ENCODE data around the gene GRAMD1B. TPM values are rescaled to one million over a fixed set of nuclear protein-coding genes. Genes with fewer than 3 reads are reported as not detected.
"Not testable (repeated sequence)": the region's sequence is repeated elsewhere in the genome, so short reads cannot be mapped to it uniquely, and the experiment has no call there.

The GRAMD1B gene
- total RNA-seq, 1 donor from 2014 or later, result 1.4 TPM

DNA sequence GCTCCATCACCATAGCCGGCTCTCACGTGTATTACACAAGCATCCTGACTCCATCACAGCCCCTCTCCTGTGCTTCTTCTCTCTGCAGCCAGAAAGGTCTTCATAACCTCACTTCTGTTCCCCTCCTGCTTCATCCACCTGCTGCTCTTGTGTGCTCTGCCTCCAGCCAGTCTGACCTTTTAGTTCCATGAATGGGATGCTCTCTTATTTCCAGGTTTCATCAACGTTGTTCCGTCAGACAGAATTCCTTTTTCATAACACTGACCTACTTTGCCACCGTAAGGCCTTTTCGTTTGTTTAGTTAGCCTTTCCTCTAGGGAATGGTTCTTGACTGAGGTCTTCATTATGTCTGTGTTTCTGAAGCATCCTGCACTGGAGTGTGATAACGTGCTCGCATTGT, 18.8 kb downstream of the GRAMD1B start:
- no peak for ATAC-seq

DNA sequence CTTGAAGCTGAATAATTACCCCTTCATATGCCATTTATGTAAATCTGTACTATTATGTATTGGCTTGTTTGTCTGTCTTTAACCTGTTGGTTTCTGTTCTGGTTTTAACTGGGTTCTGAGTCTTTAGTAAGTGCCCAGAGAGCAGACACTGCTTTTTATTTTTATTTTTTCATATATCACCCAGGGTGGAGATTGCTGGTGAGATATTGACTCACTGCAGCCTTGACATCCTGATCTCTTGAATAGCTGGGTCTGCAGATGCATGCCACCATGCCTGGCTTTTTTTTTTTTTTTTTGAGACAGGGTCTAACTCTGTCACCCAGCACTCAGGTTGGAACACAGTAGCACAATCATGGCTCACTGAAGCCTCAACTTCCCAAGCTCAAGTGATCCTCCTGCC, 19.4 kb downstream of the GRAMD1B start:
- ATAC-seq, result no peak

DNA sequence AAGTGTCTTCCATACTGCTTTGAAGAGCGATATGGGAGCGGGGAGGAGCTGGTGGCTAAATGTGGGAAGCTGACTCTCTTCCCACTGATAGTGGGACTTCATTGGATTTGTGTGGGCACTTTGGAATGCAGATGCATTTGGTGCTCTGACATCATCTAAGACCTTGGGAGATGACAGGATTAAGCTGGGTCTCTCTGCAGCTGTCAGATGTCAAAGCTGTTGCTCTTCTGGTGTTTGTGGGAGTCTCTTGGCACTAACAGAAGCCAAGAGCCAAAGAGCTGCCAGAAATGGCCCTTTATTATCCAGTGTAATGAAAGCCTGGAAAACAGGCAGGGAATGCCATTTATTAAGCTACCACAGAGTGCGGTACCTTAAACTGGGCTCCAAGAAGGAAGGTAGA, 20.6 kb downstream of the GRAMD1B start:
- ATAC-seq, result no peak

DNA sequence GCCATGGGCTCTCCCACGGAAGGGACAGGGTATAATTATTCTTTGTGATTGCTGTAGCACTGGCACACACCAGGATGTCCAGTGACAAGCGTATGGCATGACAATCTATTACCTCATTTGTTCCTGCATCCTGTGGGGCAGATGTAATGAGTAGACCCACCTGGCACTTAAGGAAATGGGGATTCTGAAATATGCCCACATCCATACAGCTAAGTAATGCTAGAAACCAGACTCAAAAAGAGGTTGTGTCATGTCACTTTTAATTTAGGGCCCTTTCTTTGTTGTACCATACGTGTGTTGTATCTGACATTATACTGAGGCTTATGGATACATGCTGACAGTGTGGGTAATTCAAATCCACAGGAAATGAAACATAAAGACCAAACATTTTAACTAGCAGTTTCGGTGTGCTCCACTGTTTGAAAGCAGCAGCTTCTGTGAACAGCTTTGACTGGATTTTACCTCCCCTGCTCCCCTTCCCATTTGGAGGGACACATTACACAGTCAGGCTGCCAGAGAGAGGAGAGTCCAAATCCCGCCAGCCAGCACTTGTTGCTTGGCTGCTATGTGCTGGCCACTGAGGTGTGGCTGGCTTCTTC, 21.2 kb downstream of the GRAMD1B start:
- no peak for ATAC-seq

DNA sequence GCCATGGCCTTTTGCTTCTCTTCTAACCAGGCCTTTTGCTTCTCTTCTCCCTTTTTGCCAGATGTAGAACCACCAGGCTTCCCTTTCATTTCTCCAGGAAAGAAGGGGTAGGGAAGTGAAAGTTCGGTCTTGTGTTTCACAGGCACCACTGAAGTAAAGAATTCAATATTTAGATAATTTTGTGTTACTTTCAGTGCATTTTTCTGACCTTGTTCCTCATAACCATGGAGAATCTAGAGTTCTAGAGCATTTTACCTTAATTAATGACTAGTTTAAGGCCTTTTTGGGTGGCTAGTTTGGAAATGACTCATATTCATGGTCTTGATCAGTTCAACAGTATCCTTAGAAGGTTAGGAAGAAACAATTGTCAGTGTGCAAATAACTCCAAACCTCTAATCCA, 22.7 kb downstream of the GRAMD1B start:
- no peak for ATAC-seq

DNA sequence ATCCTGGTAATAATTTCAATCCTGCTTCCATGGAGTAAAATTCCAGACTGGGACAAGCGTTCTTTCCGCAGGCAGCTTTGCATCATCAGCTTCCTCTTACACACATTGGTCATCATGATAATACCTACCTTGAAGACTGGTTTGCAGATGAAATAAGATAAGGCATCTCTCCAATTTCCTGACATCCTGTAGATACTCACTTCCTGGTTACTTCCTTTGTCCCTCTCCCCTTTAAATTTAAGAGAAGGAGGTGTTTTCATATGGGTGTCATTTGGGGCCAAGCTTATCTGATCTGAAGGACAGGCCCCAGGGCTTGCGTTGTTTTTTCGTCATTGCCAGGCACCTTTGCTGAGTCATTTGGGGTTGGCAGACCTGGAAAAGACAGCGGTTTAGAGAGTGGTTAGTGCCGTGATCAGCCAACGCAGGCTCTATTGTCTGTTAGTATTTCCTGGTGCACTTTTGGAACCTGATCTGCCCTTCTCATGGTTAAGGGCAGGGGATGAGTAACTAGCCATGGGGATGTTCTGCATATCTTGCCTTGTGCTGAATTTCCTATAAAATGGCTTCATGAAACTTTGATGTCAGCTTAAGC, 24.1 kb downstream of the GRAMD1B start:
- ATAC-seq, result peak; percentile 91

DNA sequence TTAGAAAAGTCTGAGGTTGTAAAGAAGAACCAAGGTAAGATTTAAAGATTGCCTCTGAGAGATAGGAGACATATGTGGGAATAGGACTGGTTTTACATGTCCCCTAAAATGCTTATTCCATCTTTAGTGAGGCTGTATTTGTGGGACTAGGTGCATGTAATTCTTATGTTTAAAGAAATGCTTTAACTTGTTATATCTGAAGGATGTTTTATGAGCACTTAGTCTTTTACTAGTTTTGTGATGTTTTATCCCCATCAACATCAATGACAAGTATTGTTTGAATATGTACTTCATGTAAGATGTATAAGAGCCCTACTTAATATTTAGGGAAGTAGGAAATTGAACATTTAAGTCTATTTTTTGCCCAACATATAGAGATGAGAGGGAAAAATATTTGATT, 24.7 kb downstream of the GRAMD1B start:
- no peak for ATAC-seq

DNA sequence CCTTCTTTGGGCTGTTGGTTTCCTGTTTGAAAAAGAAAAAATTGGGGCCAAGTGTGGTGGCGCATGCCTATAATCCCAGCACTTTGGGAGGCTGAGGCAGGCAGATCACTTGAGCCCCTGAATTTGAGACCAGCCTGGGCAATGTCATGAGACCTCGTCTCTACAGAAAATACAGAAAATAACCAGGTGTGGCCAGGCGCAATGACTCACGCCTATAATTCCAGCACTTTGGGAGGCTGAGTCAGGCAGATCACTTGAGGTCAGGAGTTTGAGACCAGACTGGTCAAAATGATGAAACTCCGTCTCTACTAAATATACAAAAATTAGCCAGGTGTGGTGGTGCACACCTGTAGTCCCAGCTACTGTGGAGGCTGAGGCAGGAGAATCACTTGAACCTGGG, 26.4 kb downstream of the GRAMD1B start:
- not testable (repeated sequence) for ATAC-seq

DNA sequence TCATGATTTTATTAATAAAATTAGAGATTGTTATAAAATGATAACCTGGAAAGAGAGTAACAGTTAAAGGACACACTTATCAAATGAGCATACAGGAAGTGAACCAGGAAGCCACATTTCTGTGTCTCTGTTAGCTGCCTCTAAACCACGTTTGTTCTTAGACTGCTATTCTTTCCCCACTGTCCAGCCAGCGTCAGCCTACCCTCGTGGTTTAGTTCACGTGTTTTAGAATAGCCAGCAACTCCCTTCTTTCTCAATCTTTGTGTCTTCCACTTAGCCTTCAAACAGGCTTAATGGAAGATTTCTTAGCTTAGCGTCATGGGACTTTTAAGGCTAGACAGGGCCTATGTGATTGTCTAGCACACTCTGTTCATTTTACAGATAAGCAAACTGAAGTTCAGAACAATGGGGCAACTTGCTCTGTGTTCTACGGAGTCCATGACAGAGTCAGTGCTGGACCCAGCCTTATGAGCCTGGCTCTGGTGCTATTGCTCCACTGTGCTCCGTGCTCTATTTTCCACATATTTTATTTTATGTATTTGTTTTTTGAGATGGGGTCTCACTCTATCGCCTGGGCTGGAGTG, 27.2 kb downstream of the GRAMD1B start:
- ATAC-seq, result no peak

DNA sequence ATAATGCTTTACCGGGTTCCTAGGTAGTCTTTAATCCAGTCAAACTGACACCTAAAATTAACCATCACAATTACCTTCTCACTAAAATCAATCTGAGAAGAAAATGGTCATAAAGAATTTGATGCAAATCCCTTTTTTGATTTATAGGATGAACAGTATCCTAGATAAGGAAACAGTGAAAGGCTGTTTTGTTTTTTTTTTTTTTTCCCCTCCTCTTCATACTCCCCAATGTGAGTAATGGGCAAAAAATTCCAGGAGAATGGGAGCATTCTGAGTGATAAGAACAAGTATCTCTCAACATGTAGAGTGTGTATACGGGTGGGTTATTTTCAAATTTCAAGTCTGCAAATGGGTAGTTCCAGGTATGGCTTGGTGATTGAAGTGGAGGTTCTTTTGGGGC, 28.4 kb downstream of the GRAMD1B start:
- ATAC-seq, result no peak

DNA sequence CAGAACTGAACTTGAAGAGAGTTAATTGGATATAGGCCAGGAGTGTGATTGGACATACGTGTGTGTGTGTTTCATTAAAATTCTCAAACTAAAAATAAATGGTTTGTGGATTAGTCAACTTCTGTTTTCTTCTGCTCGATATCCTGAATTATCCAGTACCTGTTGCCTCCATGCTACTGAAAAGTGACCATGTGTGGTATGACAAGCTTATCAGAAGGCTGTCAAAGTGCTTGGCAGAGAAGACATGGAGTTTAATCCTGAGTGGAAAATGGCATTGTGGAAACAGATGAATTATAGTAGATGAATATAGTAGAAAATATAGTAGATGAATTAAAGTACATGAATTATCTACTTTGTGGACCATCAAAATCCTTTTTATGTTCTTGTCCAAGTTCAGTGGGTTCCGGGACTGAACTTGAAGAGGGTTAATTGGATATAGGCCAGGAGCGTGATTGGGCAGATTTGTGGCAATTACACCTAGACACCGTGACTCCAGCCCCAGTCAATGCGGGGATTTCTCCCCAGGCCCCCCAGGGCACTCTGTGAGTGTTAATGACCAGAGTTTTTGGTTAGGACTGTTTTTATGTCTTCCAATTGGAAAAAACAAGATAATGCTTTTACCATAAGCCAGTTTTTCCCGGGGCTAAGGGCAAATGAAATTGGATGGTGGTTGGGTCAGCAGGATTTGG, 30.1 kb downstream of the GRAMD1B start:
- no peak for ATAC-seq

DNA sequence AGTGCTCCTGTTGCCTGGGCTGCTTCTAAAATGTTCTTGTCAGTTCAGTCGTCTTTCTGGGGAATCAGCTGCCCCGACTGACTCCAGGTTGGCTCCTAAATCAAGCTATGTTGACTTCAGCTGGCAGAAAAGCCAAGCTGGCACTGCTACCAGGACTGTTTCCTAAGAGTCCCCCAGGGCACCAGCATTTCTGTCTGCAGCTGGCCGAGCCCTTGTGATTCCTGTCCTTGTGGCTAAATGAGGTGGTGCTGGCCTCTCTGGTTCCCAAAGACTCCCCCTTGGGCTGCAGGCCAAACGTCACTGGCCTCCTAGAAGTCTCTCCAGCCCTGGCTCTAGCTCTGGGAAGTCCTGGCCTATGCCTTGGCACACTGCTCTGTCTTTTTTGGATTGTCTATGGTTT, 31.1 kb downstream of the GRAMD1B start:
- no peak for ATAC-seq

DNA sequence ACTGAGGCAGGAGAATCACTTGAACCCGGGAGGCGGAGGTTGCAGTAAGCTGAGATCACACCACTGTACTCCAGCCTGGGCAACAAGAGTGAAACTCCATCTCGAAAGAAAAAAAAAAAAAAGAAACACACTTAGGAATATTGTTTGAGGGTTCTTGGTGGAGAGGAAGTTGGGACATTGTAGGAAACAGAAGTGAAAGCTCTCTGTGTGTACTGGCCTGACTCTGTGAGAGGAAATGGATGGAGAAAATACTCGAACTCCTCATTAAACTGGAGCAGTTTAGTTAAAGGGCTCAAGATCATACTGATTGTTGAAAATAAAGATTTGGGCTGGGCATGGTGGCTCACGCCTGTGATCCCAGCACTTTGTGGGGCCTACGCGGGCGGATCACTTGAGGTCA, 35.6 kb downstream of the GRAMD1B start:
- not testable (repeated sequence) for ATAC-seq

DNA sequence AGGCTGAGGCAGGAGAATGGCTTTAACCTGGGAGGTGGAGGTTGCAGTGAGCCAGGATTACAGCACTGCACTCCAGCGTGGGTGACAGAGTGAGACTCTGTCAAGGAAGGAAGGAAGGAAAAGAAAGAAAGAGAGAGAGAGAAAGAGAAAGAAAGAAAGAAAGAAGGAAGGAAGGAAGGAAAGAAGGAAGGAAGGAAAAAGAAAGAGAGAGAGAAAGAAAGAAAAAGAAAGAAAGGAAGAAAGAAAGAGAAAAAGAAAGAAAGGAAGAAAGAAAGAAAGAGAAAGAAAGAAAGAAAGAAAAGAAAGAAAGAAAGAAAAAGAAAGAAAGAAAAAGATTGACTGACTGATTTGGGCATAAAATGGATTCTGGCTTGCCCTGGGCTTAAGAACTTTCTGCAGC, 36.1 kb downstream of the GRAMD1B start:
- ATAC-seq, result not testable (repeated sequence)

DNA sequence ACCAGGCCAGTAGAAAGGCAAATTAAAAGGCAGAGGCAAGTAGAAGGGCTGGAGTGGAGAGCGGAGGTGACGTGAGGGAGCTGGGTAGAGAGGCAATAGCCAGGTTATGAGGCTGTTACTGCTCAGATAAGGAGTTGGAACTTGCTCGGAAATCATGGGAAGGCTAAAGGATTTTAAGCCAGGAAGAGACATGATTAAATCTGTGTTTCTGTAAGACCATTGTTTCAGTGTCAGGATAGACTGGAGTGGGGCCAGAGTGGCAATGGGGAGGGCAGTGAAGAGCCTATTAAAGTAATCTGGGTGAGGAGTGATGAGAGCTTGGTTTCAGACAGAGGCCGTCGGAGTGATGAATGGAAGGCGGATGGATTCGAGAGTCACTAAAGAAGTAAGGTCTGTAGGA, 39.0 kb downstream of the GRAMD1B start:
- no peak for ATAC-seq

DNA sequence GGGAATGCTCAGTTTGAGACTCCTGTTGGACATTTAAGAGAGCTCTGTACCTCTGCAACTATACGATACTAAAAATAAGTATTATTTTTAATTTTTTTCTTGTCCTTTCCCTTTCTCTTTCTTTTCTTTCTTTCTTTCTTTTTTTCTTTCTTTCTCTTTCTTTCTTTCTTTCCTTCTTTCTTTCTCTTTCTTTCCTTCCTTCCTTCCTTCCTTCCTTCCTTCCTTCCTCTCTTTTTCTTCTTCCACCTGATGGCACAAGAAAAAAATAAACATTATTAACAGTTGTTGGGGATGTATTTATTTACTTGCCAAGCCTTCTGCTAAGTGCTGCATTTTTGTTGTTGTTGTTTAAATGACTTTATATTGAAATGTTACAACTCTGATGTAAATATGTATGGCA, 39.5 kb downstream of the GRAMD1B start:
- no peak for ATAC-seq

DNA sequence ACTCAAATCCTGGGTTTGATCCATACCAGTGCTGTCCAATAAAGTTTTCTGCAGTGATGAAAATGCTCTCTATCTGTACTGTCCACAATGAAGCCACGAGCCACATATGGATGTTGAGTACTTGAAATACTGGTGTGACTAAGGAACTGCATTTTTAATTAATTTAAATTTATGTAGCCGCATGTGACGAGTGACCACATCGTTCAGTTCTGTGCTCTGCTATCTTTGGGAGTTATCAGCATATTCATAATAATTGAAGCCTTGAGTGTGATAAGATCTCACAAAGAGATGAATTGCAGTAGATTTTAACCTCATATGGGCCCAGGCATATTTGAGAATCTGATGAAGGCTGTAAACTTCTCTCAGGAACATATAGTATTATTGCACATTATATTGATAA, 40.8 kb downstream of the GRAMD1B start:
- ATAC-seq, result no peak

DNA sequence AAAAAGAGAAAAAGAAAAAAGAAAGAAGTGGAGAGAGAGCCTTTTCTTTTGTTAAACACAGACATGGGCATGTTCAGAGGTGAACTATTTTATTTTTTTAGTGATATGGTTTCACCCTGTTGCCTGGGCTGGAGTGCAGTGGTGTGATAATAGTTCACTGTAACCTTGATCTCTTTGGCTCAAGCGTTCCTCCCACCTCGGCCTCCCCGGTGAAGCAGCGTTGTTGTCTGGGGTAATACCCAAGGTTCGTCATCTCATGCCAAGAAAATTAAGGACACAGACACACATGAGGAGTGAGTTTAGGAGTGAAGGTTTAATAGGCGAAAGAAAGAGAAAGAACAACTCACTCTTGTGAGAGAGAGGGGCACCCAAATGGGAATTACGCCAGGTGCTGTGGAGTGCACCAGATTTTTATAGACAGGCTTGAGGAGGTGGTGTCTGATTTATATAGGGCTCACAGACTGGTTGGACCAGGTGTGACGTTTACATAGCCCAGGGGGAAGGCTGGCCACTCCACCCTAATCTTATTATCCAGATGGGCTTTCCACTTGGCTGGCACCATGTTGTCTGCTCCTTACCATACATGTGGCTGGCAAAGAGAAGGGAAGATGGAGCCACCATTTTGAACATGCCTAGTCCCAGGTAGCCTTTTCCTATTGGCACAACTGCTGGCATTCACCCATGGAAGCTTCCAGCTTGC, 42.3 kb downstream of the GRAMD1B start:
- peak; percentile 72 for ATAC-seq

DNA sequence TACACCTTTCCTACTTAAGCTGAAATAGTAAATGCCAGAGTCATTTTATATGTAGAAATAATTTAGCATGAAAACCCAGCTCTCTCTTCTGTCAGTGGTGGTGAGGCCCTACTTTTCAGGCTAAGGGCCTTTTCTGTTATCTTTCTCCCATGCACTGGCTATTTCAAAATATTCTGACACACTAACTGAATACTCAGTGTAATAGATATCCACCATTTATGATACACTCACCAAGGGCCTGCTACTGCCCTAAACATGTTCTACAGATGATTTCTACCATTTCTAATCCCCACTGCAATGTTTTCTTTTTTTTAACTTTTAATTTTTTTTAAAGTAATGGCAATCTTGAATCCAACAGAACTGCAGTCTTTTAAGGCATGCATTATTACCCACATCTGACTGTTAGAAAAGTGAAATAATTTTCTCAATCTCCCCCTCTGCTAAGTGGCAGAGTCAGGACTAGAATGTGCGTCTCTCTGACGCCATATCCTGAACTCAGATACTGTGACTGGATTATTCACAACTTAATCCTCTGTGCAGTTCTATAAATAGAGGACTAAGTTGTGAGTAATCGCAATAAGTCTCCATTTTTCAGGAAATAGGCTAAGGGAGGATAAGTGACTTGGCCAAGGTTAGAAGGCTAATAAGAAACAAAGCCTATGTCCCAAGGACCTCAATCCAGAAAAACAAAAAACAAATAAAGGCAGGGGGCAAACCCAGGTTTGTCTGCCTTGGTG, 44.0 kb downstream of the GRAMD1B start:
- ATAC-seq, result peak; percentile 86

DNA sequence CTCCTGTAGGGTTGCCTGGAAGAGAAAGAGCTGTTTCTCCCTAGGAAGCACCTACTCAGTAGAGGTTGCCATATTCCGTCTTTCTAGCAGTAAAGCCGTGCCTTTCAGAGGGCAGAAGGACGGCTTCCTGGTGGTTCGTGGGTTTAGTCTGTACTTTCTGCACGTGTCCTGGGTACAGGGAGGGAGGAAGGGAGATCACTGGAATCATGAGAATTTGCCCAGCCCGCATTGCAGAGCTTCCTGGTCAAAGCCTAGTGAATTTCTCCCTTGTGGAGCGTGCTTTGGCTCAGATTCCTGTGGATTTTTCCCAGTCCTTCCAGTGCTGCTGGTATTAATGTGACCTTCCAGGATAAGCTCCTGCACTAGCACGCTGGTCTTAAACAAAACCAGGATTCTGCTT, 44.9 kb downstream of the GRAMD1B start:
- no peak for ATAC-seq

DNA sequence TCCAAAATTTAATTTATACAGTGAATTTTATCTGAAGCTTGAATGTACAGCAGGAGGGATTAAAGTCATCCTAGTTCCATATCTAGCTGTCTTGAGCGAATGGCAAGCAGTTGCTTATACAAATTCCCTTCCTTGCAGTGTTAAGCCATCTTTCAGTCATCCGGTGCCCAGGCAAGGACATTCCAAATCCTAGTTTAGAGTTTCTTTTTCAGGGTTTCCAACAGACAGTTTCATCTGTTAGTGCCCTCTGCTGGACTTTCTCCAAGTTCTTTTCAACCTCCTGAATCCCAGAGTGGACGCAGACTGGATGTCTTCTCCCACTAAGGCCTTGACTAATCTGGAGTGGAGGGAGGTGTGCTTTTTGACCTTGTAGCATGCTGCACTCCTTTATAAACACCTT, 45.4 kb downstream of the GRAMD1B start:
- ATAC-seq, result no peak

DNA sequence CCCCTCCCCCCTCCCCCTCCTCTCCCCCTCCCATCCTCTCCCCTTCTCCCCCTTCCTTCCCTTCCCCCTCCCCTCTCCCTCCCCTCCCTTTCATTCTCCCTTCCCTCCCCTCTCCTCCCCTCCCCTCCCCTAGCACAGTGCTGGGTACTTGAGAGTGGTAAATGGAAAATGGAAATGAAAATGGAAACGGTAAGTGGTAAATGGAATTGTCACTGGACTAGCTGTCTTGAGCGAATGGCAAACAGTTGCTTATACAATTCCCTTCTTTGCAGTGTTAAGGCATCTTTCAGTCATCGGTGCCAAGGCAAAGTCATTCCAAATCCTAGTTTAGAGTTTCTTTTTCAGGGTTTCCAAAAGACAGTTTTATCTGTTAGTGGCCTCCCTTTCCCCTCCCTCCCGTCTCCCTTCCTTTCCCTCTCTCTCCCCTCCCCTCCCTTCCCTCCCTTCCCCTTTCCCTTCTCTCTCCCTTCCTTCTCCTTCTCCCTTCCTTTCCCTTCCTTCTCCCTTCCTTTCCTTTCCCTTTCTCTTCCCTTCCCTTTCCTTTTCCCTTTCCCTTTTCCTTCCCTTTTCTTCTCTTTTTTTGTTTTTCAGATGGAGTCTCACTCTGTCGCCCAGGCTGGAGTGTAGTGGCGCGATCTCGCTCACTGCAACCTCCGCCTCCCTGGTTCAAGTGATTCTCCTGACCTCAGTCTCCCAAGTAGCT, 47.3 kb downstream of the GRAMD1B start:
- ATAC-seq, result no peak

All from esophagus mucosa (tissue), 1 donor.